ENCODE results near the gene TGFBR3.

The TGFBR3 gene

DNA sequence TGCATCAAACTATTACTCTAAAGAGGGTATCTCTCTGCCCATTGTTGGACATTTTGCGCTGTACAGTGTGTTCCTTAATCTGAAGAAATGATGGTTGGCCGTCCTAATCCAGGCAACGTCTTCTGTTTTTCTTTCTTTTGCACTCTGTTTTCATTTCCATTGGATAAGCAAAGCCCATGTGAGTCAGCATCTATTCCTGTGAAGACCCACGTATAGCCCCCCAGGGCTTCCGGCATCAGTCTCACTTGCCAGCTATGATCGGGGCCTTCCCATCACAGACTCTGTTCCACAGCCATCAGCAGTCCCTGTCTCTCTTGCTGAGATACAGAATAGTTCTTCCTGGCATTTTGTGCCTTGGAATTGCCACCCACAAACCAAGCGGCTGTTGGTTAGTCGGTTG is 34.0 kb upstream of the TGFBR3 start:
- TF ChIP-seq CTCF (IDR thresholded peaks at IDR 0.05; ENCODE audit: unreplicated experiment in 3 of 3): no peak
- H3K4me1 Mint-ChIP-seq: no peaks in the 10 kb centered on the region
- H3K9me3 Mint-ChIP-seq: peaks cover 2% of the 10 kb centered on the region
- no peaks in the 10 kb centered on the region for H3K27me3 Mint-ChIP-seq (ENCODE audit: low read depth)
- no peak overlapping the region for H3K27ac Mint-ChIP-seq
- no peak overlapping the region for H3K4me3 Mint-ChIP-seq
- no peaks in the 10 kb centered on the region for H3K36me3 Mint-ChIP-seq (ENCODE audit: low read depth)

DNA sequence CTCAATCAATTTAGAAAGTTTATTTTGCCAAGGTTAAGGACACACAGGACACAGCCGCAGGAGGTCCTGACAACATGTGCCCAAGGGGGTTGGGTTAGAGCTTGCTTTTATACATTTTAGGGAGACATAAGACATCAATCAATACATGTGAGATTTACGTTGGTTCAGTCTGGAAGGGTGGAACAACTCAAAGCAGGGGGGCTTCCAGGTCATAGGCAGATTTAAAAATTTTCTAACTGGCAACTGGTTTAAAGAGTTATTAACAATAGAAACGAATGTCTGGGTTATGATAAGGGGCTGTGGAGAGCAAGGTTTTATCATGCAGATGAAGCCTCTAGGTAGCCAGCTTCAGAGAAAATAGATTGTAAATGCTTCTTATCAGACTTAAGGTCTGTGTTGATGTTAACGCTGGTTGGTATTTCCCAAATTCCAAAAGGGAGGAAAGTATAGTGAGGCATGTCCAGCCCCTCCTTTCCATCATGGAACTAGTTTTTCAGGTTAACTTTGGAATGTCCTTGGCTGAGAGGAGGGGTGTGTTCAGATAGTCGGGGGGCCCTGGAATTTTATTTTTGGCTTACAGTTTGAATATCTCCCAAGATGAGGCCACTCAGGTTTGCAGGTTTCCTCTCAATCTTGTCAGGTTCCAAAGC is 31.0 kb upstream of the TGFBR3 start:
- no peak for TF ChIP-seq CTCF (IDR thresholded peaks at IDR 0.05; ENCODE audit: unreplicated experiment in 3 of 3)
- Mint-ChIP-seq H3K27ac (no peak overlapping the region), H3K9me3 (no peaks in the 10 kb centered on the region), H3K4me3 (no peak overlapping the region), H3K27me3 (ENCODE audit: low read depth) (no peaks in the 10 kb centered on the region), H3K4me1 (peaks cover 6% of the 10 kb centered on the region), H3K36me3 (ENCODE audit: low read depth) (no peaks in the 10 kb centered on the region)

GRCh38 chr1:91916046-91916445 is 30.1 kb upstream of the TGFBR3 start:
- Mint-ChIP-seq H3K27me3 (ENCODE audit: low read depth) (no peaks in the 10 kb centered on the region), H3K36me3 (ENCODE audit: low read depth) (no peaks in the 10 kb centered on the region), H3K4me3 (no peak overlapping the region), H3K27ac (peak overlapping the region in 1 of 3 experiments; percentile 36), H3K4me1 (peaks cover 6% of the 10 kb centered on the region), H3K9me3 (no peaks in the 10 kb centered on the region)
- no peak for TF ChIP-seq CTCF (IDR thresholded peaks at IDR 0.05; ENCODE audit: unreplicated experiment in 3 of 3)

GRCh38 chr1:91913018-91913417 is 27.1 kb upstream of the TGFBR3 start:
- no peak for TF ChIP-seq CTCF (IDR thresholded peaks at IDR 0.05; ENCODE audit: unreplicated experiment in 3 of 3)
- Mint-ChIP-seq H3K27ac (peak overlapping the region in 1 of 3 experiments; percentile 4), H3K4me3 (no peak overlapping the region), H3K9me3 (no peaks in the 10 kb centered on the region), H3K36me3 (ENCODE audit: low read depth) (no peaks in the 10 kb centered on the region), H3K4me1 (peaks cover 6% of the 10 kb centered on the region), H3K27me3 (ENCODE audit: low read depth) (no peaks in the 10 kb centered on the region)

DNA sequence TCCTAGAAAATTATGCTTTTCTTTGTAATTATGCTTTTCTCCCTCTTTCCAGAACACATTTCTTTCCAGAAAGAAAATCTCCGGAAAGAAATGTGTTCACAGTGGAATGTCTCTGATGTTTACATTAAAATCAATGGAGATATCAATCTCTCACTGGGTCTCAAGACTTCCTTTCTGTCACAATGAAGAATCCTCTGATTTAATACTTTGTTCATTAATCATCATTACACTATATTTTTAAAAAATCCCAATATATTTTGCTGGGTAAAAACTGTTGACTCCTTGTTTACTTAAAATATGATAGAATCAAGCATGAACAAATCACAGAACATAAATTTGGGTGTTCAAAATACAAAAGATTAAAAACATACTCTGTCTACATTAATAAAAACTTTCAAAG is 26.3 kb upstream of the TGFBR3 start:
- Mint-ChIP-seq H3K4me1 (peaks cover 6% of the 10 kb centered on the region), H3K27ac (no peak overlapping the region), H3K36me3 (ENCODE audit: low read depth) (no peaks in the 10 kb centered on the region), H3K4me3 (no peak overlapping the region), H3K9me3 (no peaks in the 10 kb centered on the region), H3K27me3 (ENCODE audit: low read depth) (no peaks in the 10 kb centered on the region)
- TF ChIP-seq CTCF (IDR thresholded peaks at IDR 0.05; ENCODE audit: unreplicated experiment in 3 of 3): no peak

GRCh38 chr1:91901231-91901630 is 15.3 kb upstream of the TGFBR3 start:
- Mint-ChIP-seq H3K9me3 (no peaks in the 10 kb centered on the region), H3K36me3 (ENCODE audit: low read depth) (no peaks in the 10 kb centered on the region), H3K27me3 (ENCODE audit: low read depth) (no peaks in the 10 kb centered on the region), H3K4me1 (peaks cover 14% of the 10 kb centered on the region), H3K27ac (no peak overlapping the region), H3K4me3 (no peak overlapping the region)
- TF ChIP-seq CTCF (IDR thresholded peaks at IDR 0.05; ENCODE audit: unreplicated experiment in 3 of 3): no peak

Measured in nephron (organoid).